ENCODE data around the gene ABCC1. TPM values are rescaled to one million over a fixed set of nuclear protein-coding genes. Genes with fewer than 3 reads are reported as not detected.

ABCC1 gene
- total RNA-seq, 1 experiment from 2014 or later, result 16.1 TPM

GRCh38 chr16:15967655-15968315 is 18.4 kb downstream of the ABCC1 start:
- no peaks in the 10 kb centered on the region for H3K9me3 ChIP-seq (ENCODE audit: low read length)
- H3K27ac ChIP-seq (ENCODE audit: low read length), result no peak overlapping the region
- CTCF ChIA-PET, result no interaction called here
- H3K4me3 ChIP-seq (ENCODE audit: low read length), result no peak overlapping the region
- H3K9me2 ChIP-seq (replicated peaks; ENCODE audit: low read length), result no peaks in the 10 kb centered on the region
- no peaks in the 10 kb centered on the region for H3K27me3 ChIP-seq (ENCODE audit: low read length)
- H3K36me3 ChIP-seq (ENCODE audit: low read depth, low read length), result peaks cover 8% of the 10 kb centered on the region; the same call in 1 of the 2 replicates
- no peak overlapping the region for H2AFZ ChIP-seq (ENCODE audit: low read length)
- H3K4me1 ChIP-seq (ENCODE audit: insufficient read depth, low read length), result peaks cover 19% of the 10 kb centered on the region
- H3K79me2 ChIP-seq (ENCODE audit: low read length), result peaks cover 82% of the 10 kb centered on the region
- POLR2A ChIA-PET (ENCODE audit: unreplicated experiment), result no interaction called here
- TF ChIP-seq EZH2phosphoT487 (IDR thresholded peaks at IDR 0.05; ENCODE audit: borderline replicate concordance, low read length) (no peak), EZH2 (IDR thresholded peaks at IDR 0.05; ENCODE audit: low read length, unreplicated experiment) (no peak), CTCF (conservative IDR thresholded peaks at IDR 0.05; ENCODE audit: low read depth, low read length) (no peak)
- H4K20me1 ChIP-seq (ENCODE audit: low read length), result no peaks in the 10 kb centered on the region
- BruUV-seq (replicated peaks), result no TSS peak
- intact Hi-C loops (cut with micrococcal nuclease), result no loop called here
- no peak overlapping the region for H3K4me2 ChIP-seq (ENCODE audit: low read length)
- no peak overlapping the region for H3K9ac ChIP-seq (ENCODE audit: low read length)
- H3F3A ChIP-seq (ENCODE audit: low read length, unreplicated experiment), result no peaks in the 10 kb centered on the region
- no peak for DNase-seq
- no peak for ATAC-seq

GRCh38 chr16:15970202-15970601 is 20.8 kb downstream of the ABCC1 start:
- no peaks in the 10 kb centered on the region for H3K9me3 ChIP-seq (ENCODE audit: low read length)
- peaks cover 8% of the 10 kb centered on the region; the same call in 1 of the 2 replicates for H3K36me3 ChIP-seq (ENCODE audit: low read depth, low read length)
- H3K27ac ChIP-seq (ENCODE audit: low read length), result no peak overlapping the region
- peak; percentile 16 for DNase-seq
- no peak overlapping the region for H3K9ac ChIP-seq (ENCODE audit: low read length)
- TF ChIP-seq EZH2phosphoT487 (IDR thresholded peaks at IDR 0.05; ENCODE audit: borderline replicate concordance, low read length), result no peak
- no peak for TF ChIP-seq EZH2 (IDR thresholded peaks at IDR 0.05; ENCODE audit: low read length, unreplicated experiment)
- TF ChIP-seq CTCF (conservative IDR thresholded peaks at IDR 0.05; ENCODE audit: low read depth, low read length), result no peak
- no peak for ATAC-seq
- peaks cover 83% of the 10 kb centered on the region for H3K79me2 ChIP-seq (ENCODE audit: low read length)
- no peak overlapping the region for H3K4me2 ChIP-seq (ENCODE audit: low read length)
- no peaks in the 10 kb centered on the region for H3F3A ChIP-seq (ENCODE audit: low read length, unreplicated experiment)
- no peaks in the 10 kb centered on the region for H3K27me3 ChIP-seq (ENCODE audit: low read length)
- H3K4me1 ChIP-seq (ENCODE audit: insufficient read depth, low read length), result peaks cover 19% of the 10 kb centered on the region
- BruUV-seq (replicated peaks), result no TSS peak
- H4K20me1 ChIP-seq (ENCODE audit: low read length), result no peaks in the 10 kb centered on the region
- intact Hi-C loops (cut with micrococcal nuclease), result no loop called here
- H2AFZ ChIP-seq (ENCODE audit: low read length), result no peak overlapping the region
- POLR2A ChIA-PET (ENCODE audit: unreplicated experiment), result no interaction called here
- CTCF ChIA-PET, result no interaction called here
- H3K4me3 ChIP-seq (ENCODE audit: low read length), result no peak overlapping the region
- H3K9me2 ChIP-seq (replicated peaks; ENCODE audit: low read length), result no peaks in the 10 kb centered on the region

- Histone ChIP-seq H4K20me1 (ENCODE audit: low read length) (no peaks in the 10 kb centered on the region), H2AFZ (ENCODE audit: low read length) (no peak overlapping the region), H3K4me1 (ENCODE audit: insufficient read depth, low read length) (peaks cover 16% of the 10 kb centered on the region), H3K36me3 (ENCODE audit: low read depth, low read length) (peaks cover 8% of the 10 kb centered on the region; the same call in 1 of the 2 replicates), H3K79me2 (ENCODE audit: low read length) (peaks cover 82% of the 10 kb centered on the region), H3K4me2 (ENCODE audit: low read length) (no peak overlapping the region), H3K9ac (ENCODE audit: low read length) (no peak overlapping the region), H3K9me2 (replicated peaks; ENCODE audit: low read length) (no peaks in the 10 kb centered on the region), H3F3A (ENCODE audit: low read length, unreplicated experiment) (no peaks in the 10 kb centered on the region), H3K4me3 (ENCODE audit: low read length) (no peak overlapping the region), H3K9me3 (ENCODE audit: low read length) (no peaks in the 10 kb centered on the region), H3K27ac (ENCODE audit: low read length) (no peak overlapping the region), H3K27me3 (ENCODE audit: low read length) (no peaks in the 10 kb centered on the region)
- DNase-seq, result no peak
- no TSS peak for BruUV-seq (replicated peaks)
- no peak for ATAC-seq
- intact Hi-C loops (cut with micrococcal nuclease), result no loop called here
- TF ChIP-seq EZH2phosphoT487 (IDR thresholded peaks at IDR 0.05; ENCODE audit: borderline replicate concordance, low read length), result no peak
- TF ChIP-seq EZH2 (IDR thresholded peaks at IDR 0.05; ENCODE audit: low read length, unreplicated experiment), result no peak
- POLR2A ChIA-PET (ENCODE audit: unreplicated experiment), result no interaction called here
- CTCF ChIA-PET, result no interaction called here
Measured at GRCh38 chr16:15970743-15971439, 21.5 kb downstream of the ABCC1 start.

Data from PC-3 (cell line).